Upper lobe of left lung (tissue), 4 donors: ENCODE results near the gene PLIN1.

Experiments used
- POLR2A ChIP-seq, 4 donors: fragments of 450-650 bp; IDR thresholded peaks; one replicate each; pipeline ENCODE4 v1.5.1; 2016 to 2017; ENCODE audit warnings: antibody characterized with exemption in 4 of 4, mild to moderate bottlenecking in 2 of 4
- TF ChIP-seq, protein P1 (sequence below), 6 experiments: fragments of 450-650 bp in 4 of 6; fragments of 200-600 bp in 2 of 6; sonication (generic) in 2 of 6; IDR thresholded peaks; one replicate each; pipeline ENCODE4 v1.5.1; 2016 to 2019; ENCODE audit warnings: antibody characterized with exemption in 6 of 6

DNA sequence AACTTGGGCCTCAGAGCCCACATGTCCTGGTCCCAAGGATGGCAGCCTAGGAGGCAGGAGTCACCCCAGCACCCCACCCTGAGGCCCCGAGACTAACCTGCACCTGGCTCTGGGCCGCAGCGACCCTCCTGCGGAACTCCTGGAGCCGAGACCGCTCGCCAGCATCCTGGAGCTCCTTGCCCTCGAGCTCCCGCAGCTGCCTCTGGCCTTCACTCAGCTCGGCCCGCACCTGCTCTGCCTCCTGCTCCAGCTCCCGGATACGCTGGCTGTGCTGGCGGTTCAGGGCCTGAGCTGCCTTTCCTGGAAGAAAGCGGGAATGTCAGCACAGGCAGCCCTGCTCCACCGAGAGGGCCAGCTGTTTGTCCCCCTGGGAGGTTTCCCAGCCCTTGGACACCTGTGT, 37.1 kb downstream of the PLIN1 start:
- TF ChIP-seq, protein P1, sequence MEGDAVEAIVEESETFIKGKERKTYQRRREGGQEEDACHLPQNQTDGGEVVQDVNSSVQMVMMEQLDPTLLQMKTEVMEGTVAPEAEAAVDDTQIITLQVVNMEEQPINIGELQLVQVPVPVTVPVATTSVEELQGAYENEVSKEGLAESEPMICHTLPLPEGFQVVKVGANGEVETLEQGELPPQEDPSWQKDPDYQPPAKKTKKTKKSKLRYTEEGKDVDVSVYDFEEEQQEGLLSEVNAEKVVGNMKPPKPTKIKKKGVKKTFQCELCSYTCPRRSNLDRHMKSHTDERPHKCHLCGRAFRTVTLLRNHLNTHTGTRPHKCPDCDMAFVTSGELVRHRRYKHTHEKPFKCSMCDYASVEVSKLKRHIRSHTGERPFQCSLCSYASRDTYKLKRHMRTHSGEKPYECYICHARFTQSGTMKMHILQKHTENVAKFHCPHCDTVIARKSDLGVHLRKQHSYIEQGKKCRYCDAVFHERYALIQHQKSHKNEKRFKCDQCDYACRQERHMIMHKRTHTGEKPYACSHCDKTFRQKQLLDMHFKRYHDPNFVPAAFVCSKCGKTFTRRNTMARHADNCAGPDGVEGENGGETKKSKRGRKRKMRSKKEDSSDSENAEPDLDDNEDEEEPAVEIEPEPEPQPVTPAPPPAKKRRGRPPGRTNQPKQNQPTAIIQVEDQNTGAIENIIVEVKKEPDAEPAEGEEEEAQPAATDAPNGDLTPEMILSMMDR (IDR thresholded peaks at IDR 0.05), result no peak
- no peak for TF ChIP-seq POLR2A (IDR thresholded peaks at IDR 0.05)
